Activated naive CD4-positive, alpha-beta T cell treated with anti-CD3 and anti-CD28 coated beads for 36 hours (primary cell): ENCODE results near the gene SPRTN. TPM values are rescaled to one million over a fixed set of nuclear protein-coding genes. Genes with fewer than 3 reads are reported as not detected.

ENCODE experiments used
- CTCF ChIA-PET: fragments of 350-600 bp; sonication (Branson Sonifier 250); formaldehyde crosslinking; loops from one replicate; lab custom pipeline; 2021; ENCODE audit warnings: antibody characterized with exemption; lab: Charles Lee
- DNase-seq: peaks from one replicate; pipeline ENCODE4 v3.0.0-alpha.2; 2020
- H3K27ac Mint-ChIP-seq: one replicate; pipeline ENCODE4 v1.8.0; 2021; ENCODE audit warnings: mild to moderate bottlenecking, mixed read lengths
- H3K27me3 Mint-ChIP-seq: one replicate; pipeline ENCODE4 v1.8.0; 2021; ENCODE audit warnings: low read depth, mixed read lengths
- H3K36me3 Mint-ChIP-seq: one replicate; pipeline ENCODE4 v1.8.0; 2021; ENCODE audit warnings: low read depth, mixed read lengths
- H3K4me1 Mint-ChIP-seq: one replicate; pipeline ENCODE4 v1.8.0; 2021; ENCODE audit warnings: low read depth, mixed read lengths
- H3K4me3 Mint-ChIP-seq: one replicate; pipeline ENCODE4 v1.8.0; 2021; ENCODE audit warnings: mild to moderate bottlenecking, moderate library complexity, mixed read lengths
- H3K9me3 Mint-ChIP-seq: one replicate; pipeline ENCODE4 v1.8.0; 2021; ENCODE audit warnings: mixed read lengths
- intact Hi-C: fragments of 100-400 bp; cut with micrococcal nuclease; formaldehyde crosslinking; loops from one replicate; pipeline ENCODE4 v1.15.1; 2023
- total RNA-seq, 2 experiments: library from RNA; stranded (reverse); gene quantifications; one replicate each; pipeline ENCODE4 v1.2.3, GENCODE V29; 2021

SPRTN gene
- total RNA-seq, 2 experiments from 2014 or later, result 6.0 to 9.1 TPM

- Mint-ChIP-seq H3K36me3 (no peaks in the 10 kb centered on the region), H3K4me3 (no peak overlapping the region), H3K27ac (no peak overlapping the region), H3K4me1 (peaks cover 4% of the 10 kb centered on the region), H3K27me3 (no peaks in the 10 kb centered on the region), H3K9me3 (no peaks in the 10 kb centered on the region)
- CTCF ChIA-PET, result interaction anchor here (1.2 to 3.5 kb wide), 4 partner anchors 9 to 229 kb away, joined by 3 to 25 read pairs (median 6); no protein-coding TSS in a partner anchor
- DNase-seq, result no peak
- intact Hi-C loops, result no loop called here
Observed at GRCh38 chr1:231359113-231359512, 21.0 kb downstream of the SPRTN start.

- CTCF ChIA-PET, result interaction anchor here (0.6 to 1.4 kb wide), 9 partner anchors 23 to 243 kb away, joined by 3 to 7 read pairs (median 4); no protein-coding TSS in a partner anchor
- H3K27ac Mint-ChIP-seq, result no peak overlapping the region
- intact Hi-C loops, result no loop called here
Observed at GRCh38 chr1:231362325-231362724, 24.2 kb downstream of the SPRTN start.

GRCh38 chr1:231363624-231364023, 25.5 kb downstream of the SPRTN start:
- no peak for DNase-seq
- H3K27ac Mint-ChIP-seq, result no peak overlapping the region
- H3K9me3 Mint-ChIP-seq, result no peaks in the 10 kb centered on the region
- H3K36me3 Mint-ChIP-seq, result peaks cover 6% of the 10 kb centered on the region
- CTCF ChIA-PET, result interaction anchor here (1.4 kb wide), 2 partner anchors 226 to 242 kb away, joined by 4 read pairs; no protein-coding TSS in a partner anchor
- no peaks in the 10 kb centered on the region for H3K27me3 Mint-ChIP-seq
- no peak overlapping the region for H3K4me3 Mint-ChIP-seq
- peaks cover 3% of the 10 kb centered on the region for H3K4me1 Mint-ChIP-seq
- intact Hi-C loops, result no loop called here

More at GRCh38 chr1:231362325-231362724, 24.2 kb downstream of the SPRTN start:
- Mint-ChIP-seq H3K4me3 (no peak overlapping the region), H3K9me3 (no peaks in the 10 kb centered on the region), H3K27me3 (no peaks in the 10 kb centered on the region), H3K4me1 (peaks cover 4% of the 10 kb centered on the region), H3K36me3 (peaks cover 6% of the 10 kb centered on the region)
- no peak for DNase-seq

- CTCF ChIA-PET, result interaction anchor here (1.4 kb wide), 1 partner anchor 226 kb away, joined by 4 read pairs; no protein-coding TSS in a partner anchor
- Mint-ChIP-seq H3K4me1 (peaks cover 3% of the 10 kb centered on the region), H3K4me3 (no peak overlapping the region), H3K36me3 (peaks cover 8% of the 10 kb centered on the region), H3K27ac (no peak overlapping the region), H3K27me3 (no peaks in the 10 kb centered on the region), H3K9me3 (no peaks in the 10 kb centered on the region)
- intact Hi-C loops, result no loop called here
- no peak for DNase-seq
Observed at GRCh38 chr1:231364192-231364591, 26.1 kb downstream of the SPRTN start.

- intact Hi-C loops, result no loop called here
- Mint-ChIP-seq H3K27ac (no peak overlapping the region), H3K36me3 (peaks cover 10% of the 10 kb centered on the region), H3K4me3 (no peak overlapping the region), H3K27me3 (no peaks in the 10 kb centered on the region), H3K9me3 (no peaks in the 10 kb centered on the region), H3K4me1 (peaks cover 7% of the 10 kb centered on the region)
- peak; percentile 10 for DNase-seq
- CTCF ChIA-PET, result interaction anchor here (0.6 to 0.9 kb wide), 2 partner anchors 50 to 51 kb away, joined by 3 read pairs; no protein-coding TSS in a partner anchor
Observed at GRCh38 chr1:231369282-231369681, 31.2 kb downstream of the SPRTN start.

GRCh38 chr1:231372501-231372900, 34.4 kb downstream of the SPRTN start:
- Mint-ChIP-seq H3K4me3 (no peak overlapping the region), H3K9me3 (no peaks in the 10 kb centered on the region), H3K36me3 (peaks cover 6% of the 10 kb centered on the region), H3K27ac (no peak overlapping the region), H3K4me1 (peaks cover 21% of the 10 kb centered on the region), H3K27me3 (no peaks in the 10 kb centered on the region)
- intact Hi-C loops, result no loop called here
- DNase-seq, result no peak
- CTCF ChIA-PET, result interaction anchor here (0.6 to 0.7 kb wide), 2 partner anchors 49 to 144 kb away, joined by 3 to 4 read pairs; no protein-coding TSS in a partner anchor

GRCh38 chr1:231374394-231374793, 36.3 kb downstream of the SPRTN start:
- H3K4me3 Mint-ChIP-seq, result no peak overlapping the region
- peaks cover 34% of the 10 kb centered on the region for H3K4me1 Mint-ChIP-seq
- H3K9me3 Mint-ChIP-seq, result no peaks in the 10 kb centered on the region
- CTCF ChIA-PET, result no interaction called here
- no peaks in the 10 kb centered on the region for H3K27me3 Mint-ChIP-seq
- no peak overlapping the region for H3K27ac Mint-ChIP-seq
- intact Hi-C loops, result no loop called here
- H3K36me3 Mint-ChIP-seq, result peaks cover 3% of the 10 kb centered on the region
- DNase-seq, result no peak

GRCh38 chr1:231376101-231376500, 38.0 kb downstream of the SPRTN start:
- H3K36me3 Mint-ChIP-seq, result peaks cover 4% of the 10 kb centered on the region
- CTCF ChIA-PET, result no interaction called here

GRCh38 chr1:231376875-231377549, 38.9 kb downstream of the SPRTN start:
- intact Hi-C loops, result loop anchor here (1.0 to 5.0 kb wide), 3 partner anchors 11 to 88 kb away; no protein-coding TSS in a partner anchor
- H3K27me3 Mint-ChIP-seq, result no peaks in the 10 kb centered on the region
- no peaks in the 10 kb centered on the region for H3K9me3 Mint-ChIP-seq
- no peak overlapping the region for H3K4me3 Mint-ChIP-seq
- CTCF ChIA-PET, result no interaction called here
- peak overlapping the region; percentile 24 for H3K27ac Mint-ChIP-seq
- H3K4me1 Mint-ChIP-seq, result peaks cover 43% of the 10 kb centered on the region
- peaks cover 4% of the 10 kb centered on the region for H3K36me3 Mint-ChIP-seq
- peak; percentile 31 for DNase-seq

More at GRCh38 chr1:231376101-231376500, 38.0 kb downstream of the SPRTN start:
- Mint-ChIP-seq H3K4me1 (peaks cover 38% of the 10 kb centered on the region), H3K27me3 (no peaks in the 10 kb centered on the region), H3K4me3 (no peak overlapping the region), H3K9me3 (no peaks in the 10 kb centered on the region), H3K27ac (no peak overlapping the region)
- intact Hi-C loops, result loop anchor here (2.0 to 5.0 kb wide), 2 partner anchors 41 to 89 kb away; no protein-coding TSS in a partner anchor
- no peak for DNase-seq

- intact Hi-C loops, result no loop called here
- H3K9me3 Mint-ChIP-seq, result no peaks in the 10 kb centered on the region
- H3K4me1 Mint-ChIP-seq, result peaks cover 38% of the 10 kb centered on the region
- H3K27ac Mint-ChIP-seq, result no peak overlapping the region
- H3K27me3 Mint-ChIP-seq, result no peaks in the 10 kb centered on the region
- peaks cover 1% of the 10 kb centered on the region for H3K36me3 Mint-ChIP-seq
- no peak for DNase-seq
- no peak overlapping the region for H3K4me3 Mint-ChIP-seq
- CTCF ChIA-PET, result interaction anchor here (0.6 to 0.9 kb wide), 2 partner anchors 185 to 197 kb away, joined by 3 read pairs; no protein-coding TSS in a partner anchor
Observed at GRCh38 chr1:231381729-231382128, 43.6 kb downstream of the SPRTN start.

GRCh38 chr1:231382426-231382825, 44.3 kb downstream of the SPRTN start:
- no peak overlapping the region for H3K27ac Mint-ChIP-seq
- intact Hi-C loops, result no loop called here
- H3K36me3 Mint-ChIP-seq, result peaks cover 1% of the 10 kb centered on the region
- H3K4me3 Mint-ChIP-seq, result no peak overlapping the region
- H3K9me3 Mint-ChIP-seq, result no peaks in the 10 kb centered on the region
- DNase-seq, result no peak
- CTCF ChIA-PET, result no interaction called here
- no peaks in the 10 kb centered on the region for H3K27me3 Mint-ChIP-seq
- peaks cover 34% of the 10 kb centered on the region for H3K4me1 Mint-ChIP-seq

GRCh38 chr1:231383159-231383860, 45.2 kb downstream of the SPRTN start:
- CTCF ChIA-PET, result no interaction called here
- Mint-ChIP-seq H3K27me3 (no peaks in the 10 kb centered on the region), H3K36me3 (peaks cover 5% of the 10 kb centered on the region), H3K9me3 (no peaks in the 10 kb centered on the region), H3K4me3 (no peak overlapping the region), H3K27ac (no peak overlapping the region), H3K4me1 (peaks cover 35% of the 10 kb centered on the region)
- DNase-seq, result no peak
- intact Hi-C loops, result no loop called here
